ENCODE results near the gene CXorf38. TPM values are rescaled to one million over a fixed set of nuclear protein-coding genes. Genes with fewer than 3 reads are reported as not detected.

CXorf38 gene
- total and polyA plus RNA-seq, 2 experiments from 2014 or later = 6.5 to 8.8 TPM

GRCh38 chrX:40652664-40653063, 5.3 kb upstream of the CXorf38 start:
- H3K4me3 Mint-ChIP-seq = no peak overlapping the region
- no peak for DNase-seq (ENCODE audit: low spot score)
- ATAC-seq = no peak
- no peak overlapping the region for H3K4me2 ChIP-seq
- H3K36me3 Mint-ChIP-seq (ENCODE audit: low read depth) = peaks cover 35% of the 10 kb centered on the region
- H4K20me1 ChIP-seq (replicated peaks; ENCODE audit: insufficient read depth) = no peaks in the 10 kb centered on the region
- no peak overlapping the region for H3K27ac ChIP-seq (ENCODE audit: low read depth)
- H3K27me3 Mint-ChIP-seq (ENCODE audit: insufficient read depth, low read depth, poor library complexity) = peaks cover 3% of the 10 kb centered on the region
- H3K9me2 ChIP-seq (ENCODE audit: insufficient read depth) = no peaks in the 10 kb centered on the region
- peaks cover 5% of the 10 kb centered on the region; the same call in 1 of the 2 replicates for H3K36me3 ChIP-seq (ENCODE audit: insufficient read depth)
- H3K27ac Mint-ChIP-seq = no peak overlapping the region
- TF ChIP-seq EZH2phosphoT487 (IDR thresholded peaks at IDR 0.05; ENCODE audit: unreplicated experiment) (no peak), ZNF114 (CRISPR knock-in tag; IDR thresholded peaks at IDR 0.05) (no peak), CTCF (conservative IDR thresholded peaks at IDR 0.05; ENCODE audit: low read depth in 2 of 2) (no peak), CREB1 (CRISPR knock-in tag; IDR thresholded peaks at IDR 0.05; ENCODE audit: low read depth) (no peak), ZNF462 (CRISPR knock-in tag; IDR thresholded peaks at IDR 0.05) (no peak), ZNF331 (CRISPR knock-in tag; IDR thresholded peaks at IDR 0.05; ENCODE audit: low read depth) (no peak), JUNB (IDR thresholded peaks at IDR 0.05; ENCODE audit: unreplicated experiment) (no peak), STAT1 (IDR thresholded peaks at IDR 0.05; ENCODE audit: unreplicated experiment) (no peak), REST (IDR thresholded peaks at IDR 0.05; ENCODE audit: unreplicated experiment) (no peak), ETS1 (IDR thresholded peaks at IDR 0.05) (no peak), NANOG (IDR thresholded peaks at IDR 0.05; ENCODE audit: borderline replicate concordance) (no peak), POLR2AphosphoS5 (IDR thresholded peaks at IDR 0.05; ENCODE audit: low read depth) (no peak), EZH2 (IDR thresholded peaks at IDR 0.05; ENCODE audit: low read depth, unreplicated experiment) (no peak)
- H3K27me3 ChIP-seq (ENCODE audit: insufficient read depth) = no peaks in the 10 kb centered on the region
- no peaks in the 10 kb centered on the region for H3K79me2 ChIP-seq (replicated peaks; ENCODE audit: insufficient read depth)
- H2AFZ ChIP-seq = no peak overlapping the region
- no peaks in the 10 kb centered on the region for H3K4me1 ChIP-seq (ENCODE audit: insufficient read depth)
- H3K4me1 Mint-ChIP-seq = no peaks in the 10 kb centered on the region; the same call in 2 of the 3 replicates
- H3F3A ChIP-seq (replicated peaks; ENCODE audit: low read depth) = 0 out of 2 replicates have a peak, but pooled peaks cover 10% of the 10 kb centered on the region
- no peaks in the 10 kb centered on the region for H3K9me3 Mint-ChIP-seq
- no peak overlapping the region for H3K4me3 ChIP-seq

All from GM23338 (cell line).